Fibroblast of lung (primary cell): ENCODE data around the gene ZNF148. TPM values are rescaled to one million over a fixed set of nuclear protein-coding genes. Genes with fewer than 3 reads are reported as not detected.

Experiments
- DNase-seq, 2 donors: peaks; one replicate each; pipeline versions ENCODE4 v3.0.0 to v3.0.0-alpha.2; 2010; ENCODE audit warnings: low read depth in 2 of 2
- H2AFZ ChIP-seq: 2 replicates; pipeline ENCODE4 v1.5.1; 2012; ENCODE audit warnings: low read length, control low read depth, inconsistent platforms
- H3K27ac ChIP-seq: 2 replicates; pipeline ENCODE4 v1.5.1; 2011; ENCODE audit warnings: low read length, control low read depth; ENCODE audit not compliant: insufficient read depth
- H3K27me3 ChIP-seq: 2 replicates; pipeline ENCODE4 v1.5.1; 2011; ENCODE audit warnings: mild to moderate bottlenecking, low read length; ENCODE audit not compliant: control insufficient read depth, insufficient read depth
- H3K36me3 ChIP-seq: 2 replicates; pipeline ENCODE4 v1.5.1; 2011; ENCODE audit warnings: low read length; ENCODE audit not compliant: control insufficient read depth, insufficient read depth
- H3K4me1 ChIP-seq: 2 replicates; pipeline ENCODE4 v1.5.1; 2011; ENCODE audit warnings: low read length; ENCODE audit not compliant: control insufficient read depth, insufficient read depth; ENCODE audit errors: extremely low read depth
- H3K4me2 ChIP-seq: 2 replicates; pipeline ENCODE4 v1.5.1; 2011; ENCODE audit warnings: low read length, control low read depth; ENCODE audit not compliant: insufficient read depth; ENCODE audit errors: extremely low read depth
- H3K4me3 ChIP-seq, 4 experiments: fragments of 200-600 bp in 1 of 4; sonication (generic) in 1 of 4; replicated peaks in 1 of 4; 2 replicates each; pipeline ENCODE4 v1.5.1; 2011 to 2016; ENCODE audit warnings: low read length in 4 of 4, low read depth in 3 of 4, mild to moderate bottlenecking in 3 of 4, control low read depth in 2 of 4, inconsistent platforms in 1 of 4, mixed read lengths in 1 of 4; ENCODE audit not compliant: insufficient read depth in 1 of 4; ENCODE audit errors: control extremely low read depth in 1 of 4
- H3K79me2 ChIP-seq: 2 replicates; pipeline ENCODE4 v1.5.1; 2012; ENCODE audit warnings: mild to moderate bottlenecking, low read length, inconsistent platforms; ENCODE audit not compliant: control insufficient read depth, insufficient read depth
- H3K9ac ChIP-seq: 2 replicates; pipeline ENCODE4 v1.5.1; 2011; ENCODE audit warnings: mild to moderate bottlenecking, low read length, control low read depth; ENCODE audit not compliant: insufficient read depth
- H3K9me3 ChIP-seq: 2 replicates; pipeline ENCODE4 v1.5.1; 2012; ENCODE audit warnings: low read depth, low read length; ENCODE audit not compliant: control insufficient read depth, insufficient read depth
- H4K20me1 ChIP-seq: 2 replicates; pipeline ENCODE4 v1.5.1; 2011; ENCODE audit warnings: low read length; ENCODE audit not compliant: control insufficient read depth, insufficient read depth; ENCODE audit errors: extremely low read depth
- CTCF ChIP-seq, 2 donors: IDR thresholded peaks in 1 of 2; conservative IDR thresholded peaks in 1 of 2; 1 replicate in 1 of 2; 2 replicates in 1 of 2; pipeline ENCODE4 v1.5.1; 2011 to 2012; ENCODE audit warnings: low read length in 2 of 2, control low read depth in 1 of 2, inconsistent platforms in 1 of 2, low read depth in 1 of 2, mild to moderate bottlenecking in 1 of 2
- EZH2 ChIP-seq: IDR thresholded peaks from 2 replicates; pipeline ENCODE4 v1.5.1; 2012; ENCODE audit warnings: low read length, control low read depth, mild to moderate bottlenecking; ENCODE audit errors: missing control alignments
- polyA plus RNA-seq, 2 donors: library from polyadenylated mRNA; depleted of rRNA in 1 of 2; stranded (reverse) in 1 of 2; unstranded in 1 of 2; fragments of >200 nt; gene quantifications; 2 replicates each; pipeline ENCODE4 v1.2.1, GENCODE V29; 2011 to 2012; ENCODE audit warnings: missing spikeins in 1 of 2
- total RNA-seq: library from RNA; depleted of rRNA; stranded (reverse); fragments of >200 nt; gene quantifications from 2 replicates; pipeline ENCODE4 v1.2.1, GENCODE V29; 2014

Gene ZNF148
- total and polyA plus RNA-seq, 2 donors (not counting 1 experiment from before 2014, with no cell fraction given), result 37.7 to 41.3 TPM

- peaks cover 1% of the 10 kb centered on the region for H3K4me1 ChIP-seq
- H3K36me3 ChIP-seq, result no peaks in the 10 kb centered on the region
- TF ChIP-seq EZH2 (no peak), CTCF (conservative IDR thresholded peaks at IDR 0.05 in 1 of 2, IDR thresholded peaks at IDR 0.05 in 1 of 2; ENCODE audit: low read depth in 1 of 2, low read length in 2 of 2) (no peak)
- H4K20me1 ChIP-seq, result no peaks in the 10 kb centered on the region
- no peak overlapping the region for H3K4me2 ChIP-seq
- DNase-seq, result no peak
- H2AFZ ChIP-seq, result no peak overlapping the region
- no peak overlapping the region for H3K9ac ChIP-seq
- H3K9me3 ChIP-seq, result no peaks in the 10 kb centered on the region
- no peaks in the 10 kb centered on the region for H3K27me3 ChIP-seq
- no peak overlapping the region for H3K4me3 ChIP-seq
- H3K27ac ChIP-seq, result no peak overlapping the region
- peaks cover 58% of the 10 kb centered on the region for H3K79me2 ChIP-seq
Observed at GRCh38 chr3:125332504-125332903, 42.6 kb downstream of the ZNF148 start.

- Histone ChIP-seq H3K9me3 (no peaks in the 10 kb centered on the region), H3K27ac (no peak overlapping the region), H3K9ac (no peak overlapping the region), H3K4me1 (no peaks in the 10 kb centered on the region), H3K27me3 (no peaks in the 10 kb centered on the region), H3K4me2 (no peak overlapping the region), H2AFZ (no peak overlapping the region), H3K36me3 (no peaks in the 10 kb centered on the region), H3K79me2 (peaks cover 51% of the 10 kb centered on the region), H4K20me1 (no peaks in the 10 kb centered on the region), H3K4me3 (no peak overlapping the region)
- peak in 1 of 2 donors; percentile 47 for DNase-seq
- TF ChIP-seq CTCF (conservative IDR thresholded peaks at IDR 0.05 in 1 of 2, IDR thresholded peaks at IDR 0.05 in 1 of 2; ENCODE audit: low read depth in 1 of 2, low read length in 2 of 2), result no peak
- no peak for TF ChIP-seq EZH2
Observed at GRCh38 chr3:125331243-125331642, 43.9 kb downstream of the ZNF148 start.

- H3K4me3 ChIP-seq, result no peak overlapping the region
- H3K9me3 ChIP-seq, result no peaks in the 10 kb centered on the region
- H3K4me1 ChIP-seq, result peaks cover 5% of the 10 kb centered on the region
- TF ChIP-seq EZH2, result no peak
- TF ChIP-seq CTCF (conservative IDR thresholded peaks at IDR 0.05 in 1 of 2, IDR thresholded peaks at IDR 0.05 in 1 of 2; ENCODE audit: low read depth in 1 of 2, low read length in 2 of 2), result no peak
- H2AFZ ChIP-seq, result no peak overlapping the region
- no peaks in the 10 kb centered on the region for H3K27me3 ChIP-seq
- H3K9ac ChIP-seq, result no peak overlapping the region
- H3K4me2 ChIP-seq, result no peak overlapping the region
- H3K36me3 ChIP-seq, result no peaks in the 10 kb centered on the region
- no peaks in the 10 kb centered on the region for H4K20me1 ChIP-seq
- peaks cover 16% of the 10 kb centered on the region for H3K79me2 ChIP-seq
- no peak overlapping the region for H3K27ac ChIP-seq
- DNase-seq, result no peak
Observed at GRCh38 chr3:125326957-125327356, 48.2 kb downstream of the ZNF148 start.
